Hypothalamus (tissue), 51 donors: ENCODE results near the gene GATAD2B.

ENCODE experiments used
- DNase-seq, 51 donors: peaks; one replicate each; lab custom pipeline; 2025; lab: John Stamatoyannopoulos, UW

Gene GATAD2B

DNA sequence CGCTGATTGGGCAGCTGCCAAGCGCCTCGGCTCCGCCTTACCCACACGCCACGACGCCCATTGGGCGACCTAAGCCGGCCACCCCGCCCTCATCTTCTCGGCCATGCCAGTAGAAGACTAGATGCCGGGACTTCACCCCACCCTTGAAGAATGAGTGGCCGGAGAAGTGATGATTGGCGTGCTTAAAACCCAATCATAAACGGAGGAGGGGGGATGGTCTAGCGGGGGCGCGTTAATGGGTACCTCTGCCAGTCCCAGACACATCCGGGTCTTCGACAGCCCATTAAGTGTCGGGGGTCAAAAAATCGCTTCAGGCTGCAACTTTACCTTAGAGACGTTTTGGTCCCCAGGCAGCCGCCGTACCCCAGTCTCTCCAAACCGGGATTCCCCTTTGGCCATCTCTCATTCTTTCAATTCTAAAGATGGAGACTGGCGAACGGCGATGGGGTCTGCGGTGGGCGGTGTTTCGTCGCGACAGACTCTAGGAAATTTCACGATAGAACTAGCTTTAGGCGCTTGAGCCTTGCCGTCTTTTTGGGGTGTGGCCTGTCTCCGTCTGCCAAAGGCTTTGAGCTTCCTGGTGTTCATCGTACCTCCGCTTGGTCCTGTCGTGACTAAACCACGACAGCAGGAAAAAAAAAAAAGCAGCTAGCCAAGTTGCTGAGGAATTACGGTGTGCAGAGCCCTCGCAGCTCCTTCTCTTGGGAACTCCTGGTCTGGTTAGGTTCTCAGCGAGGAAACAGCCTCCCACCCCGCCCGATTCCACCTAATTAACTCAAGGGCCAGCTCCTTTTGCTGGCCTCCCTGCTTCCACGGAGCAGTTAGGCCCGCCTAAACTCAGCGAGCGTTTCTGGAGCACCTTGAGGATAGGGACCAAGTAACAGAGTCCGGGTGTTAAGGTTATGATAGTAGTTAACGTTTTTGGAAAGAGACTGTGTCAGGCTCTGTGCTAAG lies at the start of gene GATAD2B:
Gene GATAD2B, minus strand, starts transcription at position 1 of the 954 bp plus-strand sequence. CDS start 94,625 bp downstream, outside the sequence.
- DNase-seq = peak; percentile 86 to 100 (median 98)

GRCh38 chr1:153970346-153970745 lies 47.6 kb upstream of the GATAD2B start:
- DNase-seq = no peak

DNA sequence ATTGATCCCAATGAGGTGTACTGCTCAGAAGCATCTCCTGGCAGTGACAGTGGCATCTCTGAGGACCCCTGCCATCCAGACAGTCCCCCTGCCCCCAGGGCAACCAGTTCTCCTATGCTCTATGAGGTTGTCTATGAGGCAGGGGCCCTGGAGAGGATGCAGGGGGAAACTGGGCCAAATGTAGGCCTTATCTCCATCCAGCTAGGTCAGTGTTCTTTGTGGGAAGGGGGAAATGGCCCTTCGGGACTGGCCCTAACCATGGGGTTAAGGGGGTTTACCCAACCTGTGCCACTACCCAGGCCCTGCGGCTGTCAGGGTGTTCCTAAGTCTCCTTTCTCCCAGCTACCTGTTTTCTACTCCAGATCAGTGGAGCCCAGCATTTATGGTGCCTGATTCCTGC lies 46.2 kb upstream of the GATAD2B start:
- DNase-seq = no peak

- DNase-seq = no peak
These were observed 45.6 kb upstream of the GATAD2B start for GRCh38 chr1:153968408-153968807.

DNA sequence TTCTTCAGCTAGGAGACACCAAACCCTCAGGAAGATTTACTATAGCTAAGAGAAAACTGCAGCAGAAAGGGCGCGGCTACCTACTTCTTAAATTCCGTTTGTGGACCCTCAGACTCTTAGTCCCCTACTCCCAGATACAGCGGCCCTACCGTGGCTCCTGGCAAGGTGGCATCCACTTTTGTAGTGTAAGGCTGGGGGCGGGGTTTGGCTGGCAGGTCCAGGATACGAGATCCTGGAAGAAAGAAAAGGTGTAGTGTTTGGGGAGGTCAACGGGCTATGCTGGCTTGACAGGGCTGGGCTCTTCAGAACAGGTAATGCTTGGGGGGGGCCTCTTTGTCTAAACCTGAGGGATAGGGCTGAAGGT lies 45.2 kb upstream of the GATAD2B start:
- peak in 2 of 51 donors; percentile 45 to 73 for DNase-seq

DNA sequence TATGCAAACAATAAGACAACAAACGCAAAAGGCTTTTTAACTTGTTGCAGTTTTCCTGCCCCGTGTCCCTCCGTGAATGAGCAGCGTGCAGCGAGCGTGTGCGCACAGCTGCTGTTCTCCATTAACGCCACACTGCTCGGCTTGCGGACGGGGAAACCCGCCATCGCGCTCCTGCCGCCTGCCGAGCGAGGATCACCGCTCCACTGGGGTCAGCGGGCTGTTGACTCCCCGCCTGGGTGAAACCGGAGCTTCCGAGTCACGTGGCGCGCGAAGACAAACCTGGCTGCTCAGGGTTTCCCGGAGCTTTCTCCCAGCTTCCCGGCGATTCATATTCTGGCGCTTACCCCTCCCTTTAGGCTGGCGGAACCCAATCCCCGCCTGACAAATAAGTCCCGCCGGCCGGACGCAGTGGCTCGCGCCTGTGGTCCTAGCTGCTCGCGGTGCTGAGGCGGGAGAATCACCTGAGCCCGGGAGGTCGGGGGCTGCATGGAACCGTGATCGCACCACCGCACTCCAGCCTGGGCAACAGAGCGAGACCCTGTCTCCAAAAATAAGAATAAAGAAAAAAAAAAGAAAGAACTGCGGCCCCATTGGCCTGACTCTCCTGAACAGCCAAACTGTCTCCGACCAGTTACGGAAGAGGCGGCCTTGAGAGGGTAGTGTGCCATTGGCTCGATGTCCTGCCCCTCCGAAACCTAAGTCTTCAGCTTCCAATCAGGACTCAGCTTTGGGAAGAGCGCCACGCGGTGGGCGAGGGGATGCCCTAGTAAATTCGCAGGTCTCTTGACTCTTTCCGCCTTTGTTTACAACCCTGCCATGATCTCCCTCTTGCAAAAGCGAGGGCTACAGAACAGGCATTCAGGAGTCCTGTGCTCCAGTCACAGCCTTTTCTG lies 44.6 kb upstream of the GATAD2B start, which contains the start of gene CREB3L4:
Gene CREB3L4, plus strand, starts transcription at position 796 of the 893 bp plus-strand sequence. CDS start 624 bp downstream, outside the sequence.
- DNase-seq = peak; percentile 57 to 96 (median 87)

DNA sequence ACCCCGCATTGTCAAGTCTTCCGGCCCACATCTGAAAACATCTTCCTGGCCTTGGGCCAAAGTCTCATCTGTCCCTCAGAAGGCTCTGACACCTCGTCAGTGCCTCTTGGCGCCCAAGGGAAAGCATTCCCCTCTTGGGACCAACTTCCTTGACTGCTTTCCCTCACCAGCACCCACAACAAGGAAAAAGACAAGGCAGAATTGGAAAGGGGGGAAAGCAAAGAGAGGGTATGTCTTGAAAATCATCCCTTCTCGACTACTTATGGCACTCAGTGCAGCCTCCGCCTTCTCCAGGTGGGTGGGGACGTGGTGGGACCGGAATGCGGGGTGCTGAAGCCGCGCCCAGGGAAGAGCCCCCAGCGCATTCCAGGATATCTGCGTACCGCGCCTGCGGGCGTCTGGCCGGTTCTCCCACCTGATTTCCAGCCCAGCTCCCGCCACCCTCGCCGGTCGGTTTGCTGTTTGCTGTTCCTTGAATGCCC lies 41.1 kb upstream of the GATAD2B start:
- peak in 5 of 51 donors; percentile 32 to 52 (median 38) for DNase-seq

DNA sequence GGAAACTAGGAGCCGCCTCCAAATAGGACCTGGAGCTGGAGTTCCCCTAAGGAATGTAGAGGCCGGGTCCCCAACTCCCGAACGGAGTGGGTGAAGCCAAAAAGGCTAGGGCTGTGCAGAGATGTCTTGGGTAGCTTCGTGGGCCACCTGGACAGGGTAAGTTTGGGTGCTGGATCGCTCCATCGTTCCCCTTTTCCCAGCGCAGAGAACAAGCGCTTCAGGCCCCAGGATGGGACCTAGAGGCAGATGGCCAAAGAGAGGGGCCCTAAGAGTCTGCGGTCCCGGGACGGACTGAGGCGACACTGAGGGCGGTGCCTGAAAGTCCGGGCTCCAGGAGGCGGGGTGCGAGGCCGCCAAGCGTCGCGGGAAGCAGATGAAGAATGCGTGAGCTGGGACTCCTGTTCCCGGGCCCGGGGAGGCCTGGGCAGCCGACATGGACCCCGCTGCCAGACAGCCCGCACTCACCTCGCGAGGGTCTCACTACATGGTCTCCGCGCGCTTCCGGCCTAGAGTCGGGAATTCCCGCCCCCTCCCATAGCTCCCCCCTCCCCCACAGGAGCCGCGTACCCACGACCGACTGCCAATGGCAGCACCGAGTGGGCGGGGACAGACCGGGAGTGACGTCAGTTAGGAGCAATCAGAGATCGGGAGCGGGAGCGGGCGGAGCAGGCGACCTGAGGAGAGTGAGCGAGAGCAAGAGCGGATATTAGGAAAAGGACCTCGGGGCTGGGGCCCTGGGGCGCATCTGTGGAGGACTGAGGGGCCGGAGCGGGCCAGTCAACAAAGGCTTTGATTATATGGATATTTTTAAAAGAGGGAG lies 40.5 kb upstream of the GATAD2B start, which contains the start of gene SLC39A1:
Gene SLC39A1, minus strand, starts transcription at position 508 of the 820 bp plus-strand sequence. CDS start 822 bp downstream, outside the sequence.
- DNase-seq = peak; percentile 43 to 99 (median 95)

- DNase-seq = peak in 4 of 51 donors; percentile 17 to 29 (median 23)
These were observed 39.6 kb upstream of the GATAD2B start for GRCh38 chr1:153962088-153963029.

DNA sequence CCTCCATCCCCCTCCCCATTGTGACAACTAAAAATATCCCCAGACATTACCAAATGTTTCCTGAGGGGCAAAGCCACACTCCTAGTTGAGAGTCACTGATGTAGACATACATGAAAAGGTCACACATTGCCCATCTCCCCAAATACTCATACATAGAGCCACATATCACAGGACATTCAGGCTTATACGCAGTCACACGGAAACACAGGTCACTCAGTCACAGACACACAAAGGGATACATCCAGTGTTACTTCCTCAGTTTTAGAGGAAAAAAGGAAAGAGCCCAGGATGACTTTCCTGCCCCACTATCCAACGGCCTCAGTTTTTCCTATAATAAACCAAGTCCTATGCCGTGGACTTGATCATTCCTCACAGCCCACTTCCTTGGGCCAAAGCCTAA lies 38.6 kb upstream of the GATAD2B start:
- DNase-seq = no peak

GRCh38 chr1:153960206-153960605 lies 37.4 kb upstream of the GATAD2B start:
- DNase-seq = no peak

DNA sequence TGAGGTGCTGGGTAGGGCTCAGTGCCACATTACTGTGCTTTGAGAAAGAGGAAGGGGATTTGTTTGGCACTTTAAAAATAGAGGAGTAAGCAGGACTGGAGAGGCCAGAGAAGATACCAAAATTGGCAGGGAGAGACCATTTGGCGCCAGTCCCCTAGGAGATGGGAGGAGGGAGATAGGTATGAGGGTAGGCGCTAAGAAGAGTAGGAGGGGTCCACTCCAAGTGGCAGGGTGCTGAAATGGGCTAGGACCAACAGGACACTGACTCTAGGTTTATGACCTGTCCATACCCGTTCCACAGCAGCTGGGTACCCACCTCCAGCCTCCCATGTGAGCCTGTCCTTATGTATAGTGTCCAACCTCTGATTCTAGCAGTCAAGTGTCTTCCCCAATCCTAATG lies 36.7 kb upstream of the GATAD2B start:
- no peak for DNase-seq

GRCh38 chr1:153958961-153959260 lies 36.1 kb upstream of the GATAD2B start:
- DNase-seq = no peak

- DNase-seq = peak; percentile 66 to 99 (median 97)
These were observed 35.6 kb upstream of the GATAD2B start, which contains the start of gene CRTC2 for GRCh38 chr1:153958111-153958960. Gene CRTC2, minus strand, starts transcription at chr1:153958612. Its CDS starts 115 bp downstream, at chr1:153958497.

DNA sequence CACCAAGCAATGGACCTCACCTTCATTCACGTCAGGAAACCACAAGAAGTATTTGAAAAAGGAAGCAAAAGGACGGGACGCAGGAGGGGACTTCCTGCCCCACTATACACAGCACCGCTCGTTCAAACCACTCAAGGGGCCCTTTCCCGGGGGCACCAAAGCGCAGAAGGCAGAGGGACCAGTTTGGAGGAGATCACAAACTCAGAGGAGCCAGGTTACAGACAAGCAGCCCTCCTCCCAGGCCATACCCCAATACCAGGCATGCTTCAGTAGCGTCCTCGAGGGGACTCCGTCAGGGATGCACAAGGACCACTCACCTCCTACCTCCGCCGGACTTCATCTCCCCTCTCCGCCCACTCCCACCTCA lies 35.0 kb upstream of the GATAD2B start:
- peak in 3 of 51 donors; percentile 48 to 71 (median 63) for DNase-seq

- no peak for DNase-seq
These were observed 34.4 kb upstream of the GATAD2B start for GRCh38 chr1:153956997-153957715.

DNA sequence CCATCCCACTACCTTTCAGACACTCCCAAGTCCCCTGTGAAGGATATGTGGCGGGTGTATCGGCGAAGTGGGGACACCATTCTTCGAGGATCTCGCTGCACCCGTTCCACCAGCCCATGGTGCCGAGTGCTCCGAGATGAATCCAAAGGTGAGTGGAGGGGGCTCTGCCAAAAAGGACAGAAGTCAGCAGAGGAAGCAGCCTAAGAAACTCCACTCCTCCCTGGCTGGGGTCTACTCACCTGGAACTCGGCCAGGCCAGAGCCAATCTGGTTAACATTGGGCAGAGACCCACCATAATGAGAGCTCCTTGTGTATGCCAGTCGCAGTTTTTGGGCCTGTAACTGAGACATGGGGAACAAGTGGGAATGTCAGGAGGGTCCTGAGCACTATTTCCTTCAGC lies 32.1 kb upstream of the GATAD2B start:
- no peak for DNase-seq
